ENCODE results near the gene CLNK.
"Not testable (repeated sequence)": the region's sequence is repeated elsewhere in the genome, so short reads cannot be mapped to it uniquely, and the experiment has no call there.

The CLNK gene

DNA sequence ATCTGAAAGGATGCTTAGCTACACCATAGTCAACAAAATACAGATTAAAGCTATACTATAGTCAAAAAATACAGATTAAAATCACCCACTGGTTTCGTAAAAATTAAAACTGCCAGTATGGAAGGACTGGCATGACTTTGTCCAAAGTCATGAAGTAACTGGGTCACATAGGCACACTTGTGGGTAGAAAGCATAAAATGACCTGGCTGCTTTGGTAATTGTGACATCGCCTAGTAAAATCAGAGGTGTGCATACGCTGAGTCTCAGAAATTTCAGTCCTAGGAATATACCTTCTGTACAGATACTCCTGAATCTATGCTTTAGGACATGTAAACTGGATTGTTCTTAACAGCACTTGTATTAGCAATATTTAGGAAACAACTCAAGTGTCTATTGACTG lies 28.1 kb downstream of the CLNK start:
- no peak for FAIRE-seq

DNA sequence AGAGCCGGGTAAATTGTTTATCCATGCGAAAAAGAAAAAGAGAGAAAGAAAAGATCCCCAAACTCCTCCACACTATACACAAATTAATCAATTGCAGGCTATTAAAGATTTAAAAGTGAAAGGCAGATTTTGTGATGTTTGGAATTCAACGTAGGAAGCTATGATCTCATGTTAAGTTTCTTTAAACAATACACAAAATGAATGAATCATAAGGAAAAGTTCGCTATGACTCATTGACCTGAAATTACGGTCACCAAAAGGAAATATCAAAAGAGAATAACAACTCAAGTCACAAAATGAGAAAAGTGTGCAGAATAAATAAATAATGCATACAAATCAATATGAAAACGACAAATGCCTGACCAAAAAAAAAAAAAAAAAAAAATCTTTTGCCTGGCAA lies 28.6 kb downstream of the CLNK start:
- FAIRE-seq, result no peak

DNA sequence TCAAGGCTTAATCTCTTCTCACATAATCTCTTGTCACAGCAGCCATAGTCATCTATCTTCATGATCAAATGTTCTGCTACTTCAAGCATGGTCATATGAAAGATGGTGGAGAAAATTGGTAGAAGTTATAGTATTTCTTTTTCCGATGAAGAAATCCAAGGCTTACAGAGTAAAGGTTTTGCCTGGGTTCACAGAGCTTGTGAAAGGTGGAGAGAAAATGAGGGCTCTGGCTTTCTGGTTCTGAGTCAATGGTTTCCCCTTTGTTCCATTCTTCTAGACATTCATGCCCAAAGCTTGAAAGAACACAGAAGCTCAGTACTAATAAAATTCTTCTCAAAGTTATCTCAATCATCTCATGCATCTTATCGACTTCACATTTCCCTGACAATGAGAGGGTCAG lies 36.1 kb downstream of the CLNK start:
- FAIRE-seq, result no peak

DNA sequence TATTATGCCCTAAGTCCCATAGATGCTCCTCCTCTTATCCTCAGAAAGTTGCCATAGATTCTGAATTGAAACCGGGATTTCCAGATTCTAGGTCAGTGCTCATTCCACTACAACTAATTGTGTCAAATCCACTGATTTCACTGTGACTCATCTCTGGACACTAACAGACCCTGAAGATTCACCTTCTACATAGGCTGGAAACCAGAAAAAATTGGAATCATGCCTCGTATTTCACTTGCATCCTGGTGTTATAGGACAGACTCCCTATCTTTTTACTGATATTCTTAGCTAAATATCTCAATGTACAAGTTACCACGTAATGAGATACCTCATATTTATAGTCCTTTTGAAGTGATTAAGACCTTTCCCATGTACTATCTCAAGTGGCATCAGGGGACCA lies 36.7 kb downstream of the CLNK start:
- no peak for FAIRE-seq

DNA sequence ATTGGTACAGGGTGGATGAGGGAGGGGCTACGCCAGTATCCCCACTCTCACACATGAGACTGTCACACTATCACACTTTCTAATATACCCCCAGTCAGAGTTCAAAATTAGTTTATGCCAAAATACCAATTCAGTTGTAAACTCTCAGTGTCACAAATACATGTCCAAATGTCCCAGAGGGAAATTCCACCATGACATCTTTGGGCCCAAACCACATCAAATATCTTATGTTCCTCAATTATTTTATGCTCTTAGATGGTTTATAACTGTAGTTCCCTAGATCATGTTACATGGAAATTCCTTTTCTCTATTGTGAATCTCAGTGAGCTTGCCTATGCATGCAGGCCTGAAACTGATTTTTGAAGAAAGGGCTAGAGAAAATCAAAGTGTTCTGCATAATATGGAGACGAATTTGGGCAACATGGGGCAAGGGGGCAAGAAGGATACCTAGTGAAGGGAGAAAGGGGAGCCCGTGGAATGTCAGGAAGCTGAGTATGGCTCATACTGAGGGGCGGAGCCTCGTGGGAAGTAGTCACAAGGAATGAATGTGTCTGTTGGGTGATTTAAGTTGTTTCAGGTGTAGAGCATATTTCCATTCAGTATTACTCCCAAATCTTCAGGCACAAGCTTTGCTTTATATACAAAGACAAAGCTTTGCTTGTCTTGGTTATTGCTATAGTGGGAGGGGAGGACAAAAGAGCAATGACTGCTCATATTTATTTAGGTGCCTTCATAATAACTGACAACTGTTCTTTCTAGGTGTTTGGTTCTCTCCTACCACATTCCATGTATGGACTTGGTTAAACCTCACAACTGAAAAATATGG lies 40.8 kb downstream of the CLNK start:
- FAIRE-seq, result no peak

DNA sequence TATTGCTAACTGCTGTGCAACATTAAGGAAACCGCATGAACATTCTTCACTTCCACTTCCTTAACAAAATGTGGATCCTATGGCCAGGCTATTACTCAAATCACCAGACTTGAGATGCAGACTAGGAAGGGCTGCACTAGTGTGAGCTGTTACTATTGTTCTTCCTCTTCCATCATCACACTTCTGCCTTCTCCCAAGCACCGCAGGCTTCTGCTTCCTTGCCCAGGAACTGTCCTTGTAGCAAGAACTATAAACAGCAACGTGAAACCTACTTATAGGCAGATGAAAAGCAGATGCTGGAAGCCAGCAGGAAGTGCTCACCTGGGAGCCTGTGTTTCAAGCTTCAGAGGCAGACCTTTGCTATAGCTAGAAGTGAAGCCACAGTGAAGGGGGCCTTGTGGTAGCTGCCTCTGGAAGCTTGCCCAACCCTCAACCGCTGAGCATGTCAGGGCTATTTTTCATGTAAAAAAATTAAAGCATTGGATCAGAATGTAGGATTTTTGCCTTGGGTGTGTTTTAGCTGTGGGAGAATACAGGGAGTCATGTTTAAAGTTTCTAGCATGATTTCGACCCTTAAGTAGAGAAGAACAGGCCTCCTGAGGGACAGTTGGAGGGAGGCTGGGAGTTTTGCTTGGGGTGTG lies 43.9 kb downstream of the CLNK start:
- FAIRE-seq, result no peak

DNA sequence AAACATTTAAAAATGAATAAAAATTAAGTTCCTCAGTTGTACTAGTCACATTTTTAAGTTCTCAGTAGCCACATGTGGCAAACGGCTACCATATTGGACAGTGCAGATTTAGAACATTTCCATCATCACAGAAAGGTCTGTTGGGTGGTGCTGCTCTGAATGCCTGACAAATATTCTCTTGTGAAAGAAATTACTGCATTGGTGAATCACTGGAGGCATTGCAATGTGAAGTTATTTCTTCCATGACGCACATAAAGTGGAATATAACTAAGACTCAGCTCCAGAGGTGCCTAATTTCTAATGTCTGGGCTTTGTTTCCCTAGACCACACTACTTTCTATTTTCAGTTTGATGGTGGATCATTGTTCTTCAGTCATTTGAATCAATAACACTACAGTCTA lies 44.9 kb downstream of the CLNK start:
- FAIRE-seq, result no peak

DNA sequence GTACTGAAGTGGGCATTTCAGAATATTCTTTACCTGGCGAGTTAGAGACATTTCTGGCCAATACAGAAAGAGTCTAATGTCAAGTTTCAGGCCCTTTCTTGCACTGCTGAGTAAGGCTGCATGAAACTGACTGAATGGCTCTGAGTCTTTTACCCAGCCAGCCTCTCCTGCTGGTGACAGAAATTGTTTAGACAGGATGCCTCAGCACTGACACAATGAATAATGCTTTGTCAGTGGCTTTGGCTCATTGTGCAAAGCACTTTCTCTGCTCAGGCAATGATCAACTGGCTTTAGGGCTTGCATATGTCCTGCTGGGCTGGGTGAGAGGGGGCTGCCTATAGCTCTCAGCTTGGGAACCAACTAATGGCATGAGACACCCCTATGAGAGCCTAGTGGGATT lies 45.5 kb downstream of the CLNK start:
- FAIRE-seq, result no peak

DNA sequence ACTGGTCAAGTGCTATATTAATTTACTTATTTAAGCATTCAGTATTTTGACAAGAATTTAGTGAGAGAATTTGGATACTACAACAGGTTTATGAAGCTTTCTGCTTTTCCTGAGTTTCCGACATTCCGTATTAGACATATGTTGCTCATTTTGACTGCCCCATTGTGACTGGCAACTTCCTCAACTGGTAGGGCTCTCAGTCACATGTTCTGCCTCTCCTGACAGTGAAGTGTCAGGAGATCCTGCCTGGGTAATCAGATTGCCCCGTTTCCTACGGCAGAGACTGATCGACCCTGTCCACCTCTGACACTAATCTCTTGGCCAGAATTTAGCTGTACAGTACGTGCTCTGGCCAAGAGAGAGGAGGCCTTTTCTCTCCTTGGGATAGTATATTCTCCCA lies 49.5 kb downstream of the CLNK start:
- no peak for FAIRE-seq

DNA sequence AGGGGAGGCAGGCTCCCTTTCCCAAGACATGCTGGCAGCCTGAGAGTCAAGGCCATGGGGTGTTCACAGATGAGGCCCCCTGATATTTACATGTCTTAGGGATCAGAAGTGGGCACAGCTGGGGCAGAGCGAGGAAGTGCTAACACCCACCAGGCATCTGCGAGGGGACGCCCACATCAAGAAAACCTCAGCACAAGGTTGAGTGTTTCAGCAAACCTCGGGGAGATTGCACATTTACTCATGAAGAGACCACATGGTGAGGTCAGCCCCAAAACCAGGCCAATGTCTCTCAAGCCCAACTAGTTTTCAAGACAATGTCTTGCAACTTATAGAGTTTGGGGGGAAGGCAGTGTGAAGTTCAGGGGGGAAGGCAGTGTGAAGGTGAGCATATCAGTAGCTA lies 55.2 kb downstream of the CLNK start:
- no peak for FAIRE-seq

DNA sequence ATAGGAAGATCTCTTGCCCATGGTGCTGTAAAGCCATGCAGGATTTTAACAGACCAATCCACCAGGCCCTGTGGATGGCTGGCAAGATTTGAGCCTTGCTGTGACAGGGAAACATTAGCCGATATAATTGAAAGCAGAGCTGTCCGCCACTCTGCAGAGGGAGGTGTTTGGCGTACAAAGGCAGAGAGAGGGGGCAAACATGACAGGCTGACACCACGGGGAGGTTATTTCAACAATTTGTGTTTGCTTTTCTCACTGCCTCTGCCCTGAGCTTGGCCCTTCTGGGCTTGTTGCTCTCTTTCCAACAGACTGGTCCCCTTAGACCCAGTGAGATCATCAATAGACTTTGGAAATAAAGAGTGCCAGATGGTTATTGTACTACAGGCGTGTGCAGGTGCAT lies 59.4 kb downstream of the CLNK start:
- peak; percentile 94 for FAIRE-seq

DNA sequence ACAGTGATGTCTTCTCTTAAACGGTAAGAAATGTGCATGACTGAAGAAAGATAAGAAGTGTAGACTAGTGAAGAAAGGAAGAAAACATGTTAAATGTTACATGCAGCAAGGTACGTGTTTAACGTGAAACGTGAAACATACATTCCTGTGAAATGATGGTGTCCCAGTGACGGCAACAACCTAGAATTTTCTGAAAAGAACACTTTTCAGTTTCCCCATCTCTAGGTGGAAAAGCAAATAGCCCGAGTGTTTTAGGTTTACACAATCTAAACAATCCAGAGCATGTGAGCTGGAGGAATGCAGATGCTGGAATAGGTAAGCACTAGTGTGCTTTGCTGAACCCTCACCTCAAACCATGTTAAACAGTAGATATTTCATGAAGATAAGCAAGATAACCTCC lies 60.7 kb downstream of the CLNK start:
- FAIRE-seq, result no peak

DNA sequence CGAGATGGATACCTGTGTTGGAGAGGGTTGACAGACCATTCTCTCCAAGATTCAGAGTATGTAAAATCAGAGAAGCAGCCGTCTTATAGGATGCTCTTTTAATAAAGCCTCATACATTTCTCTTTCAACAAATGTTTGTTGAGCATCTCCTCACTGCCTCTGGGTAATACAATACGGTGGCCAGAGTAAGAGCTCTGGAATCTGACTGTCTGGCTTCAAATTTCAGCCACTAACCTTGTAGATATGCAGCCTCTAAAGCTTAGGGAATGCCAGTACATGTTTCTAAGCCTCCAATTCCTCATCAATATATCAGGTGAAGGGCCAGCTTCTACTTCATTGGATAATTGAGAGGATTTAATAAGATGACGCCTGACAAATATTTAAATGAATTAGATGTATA lies 61.3 kb downstream of the CLNK start:
- FAIRE-seq, result no peak

DNA sequence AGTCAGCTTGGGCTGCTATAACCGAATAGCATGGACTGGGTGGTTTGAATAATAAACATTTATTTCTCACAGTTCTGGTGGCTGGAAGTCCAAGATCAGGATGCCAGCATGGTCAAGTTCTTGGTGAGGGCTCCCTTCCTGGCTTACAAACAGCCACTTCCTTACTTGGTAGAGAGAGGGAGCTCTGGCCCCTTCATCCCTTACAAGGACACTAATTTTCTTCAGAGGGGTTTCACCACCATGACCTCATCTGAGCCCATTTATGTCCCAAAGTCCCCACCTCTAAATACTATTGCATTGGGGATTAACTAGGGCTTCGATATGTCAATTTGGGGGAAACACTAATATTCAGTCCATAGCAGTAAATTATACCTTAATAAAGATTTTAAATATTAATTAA lies 61.8 kb downstream of the CLNK start:
- no peak for FAIRE-seq

DNA sequence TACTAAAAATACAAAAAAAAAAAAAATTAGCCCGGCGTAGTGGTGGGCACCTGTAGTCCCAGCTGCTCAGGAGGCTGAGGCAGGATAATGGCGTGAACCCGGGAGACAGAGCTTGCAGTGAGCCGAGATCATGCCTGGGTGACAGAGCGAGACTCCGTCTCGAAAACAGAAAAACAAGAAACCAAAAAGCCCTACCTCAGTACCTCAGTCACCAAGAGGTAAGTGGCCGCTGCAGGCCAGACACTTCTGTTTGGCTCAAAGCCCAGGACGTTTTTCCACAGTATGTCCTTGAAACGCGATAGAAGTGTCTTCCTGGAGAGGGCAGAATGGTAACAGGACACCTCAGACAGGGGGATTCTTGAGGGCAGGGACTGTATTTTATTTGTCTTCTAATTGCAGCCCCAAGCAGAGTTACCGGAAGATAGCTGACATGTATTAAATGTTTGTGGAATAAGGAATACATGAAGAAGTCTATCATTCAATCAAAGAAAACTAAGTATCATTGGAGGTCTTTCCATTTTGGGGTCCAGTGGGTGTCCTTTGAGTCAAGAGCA lies 63.6 kb downstream of the CLNK start:
- no peak for FAIRE-seq

DNA sequence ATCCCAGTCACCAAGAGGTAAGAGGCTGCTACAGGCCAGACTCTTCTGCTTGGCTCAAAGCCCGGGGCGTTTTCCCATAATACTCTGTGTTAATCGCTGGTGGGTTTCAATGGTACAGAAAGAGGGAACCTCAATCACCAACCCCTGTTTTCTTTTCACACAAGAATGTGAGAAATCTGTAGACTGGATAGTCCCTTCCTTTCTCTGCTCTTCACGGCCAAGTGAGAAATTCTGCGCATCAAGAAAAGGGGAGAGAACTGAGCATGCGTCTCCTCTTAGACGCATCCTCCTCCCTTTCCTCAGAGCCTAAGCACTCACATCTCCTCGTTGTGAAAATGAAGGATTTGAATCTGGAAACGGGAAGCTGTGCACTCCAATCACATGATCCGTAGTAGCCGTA lies 64.7 kb downstream of the CLNK start:
- no peak for FAIRE-seq

DNA sequence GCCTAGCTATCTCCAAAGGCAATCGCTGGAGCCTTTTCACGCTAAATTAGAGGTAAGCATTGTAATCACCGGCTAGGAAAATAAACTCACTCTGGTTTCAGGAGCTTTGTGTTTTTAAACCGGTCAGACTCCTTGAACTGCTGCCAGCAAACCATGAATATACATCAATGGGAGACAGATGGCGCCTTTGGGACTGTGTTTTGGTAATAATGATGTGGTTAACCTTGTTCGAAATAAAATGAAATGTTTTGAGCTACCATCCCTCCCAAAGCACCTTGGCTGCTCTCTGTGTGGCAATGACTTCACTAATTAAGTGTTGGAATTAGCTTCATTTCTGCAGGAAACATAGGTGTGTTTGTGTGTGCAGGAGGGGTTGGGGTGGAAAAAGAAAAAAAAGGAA lies 65.3 kb downstream of the CLNK start:
- peak; percentile 13 for FAIRE-seq

DNA sequence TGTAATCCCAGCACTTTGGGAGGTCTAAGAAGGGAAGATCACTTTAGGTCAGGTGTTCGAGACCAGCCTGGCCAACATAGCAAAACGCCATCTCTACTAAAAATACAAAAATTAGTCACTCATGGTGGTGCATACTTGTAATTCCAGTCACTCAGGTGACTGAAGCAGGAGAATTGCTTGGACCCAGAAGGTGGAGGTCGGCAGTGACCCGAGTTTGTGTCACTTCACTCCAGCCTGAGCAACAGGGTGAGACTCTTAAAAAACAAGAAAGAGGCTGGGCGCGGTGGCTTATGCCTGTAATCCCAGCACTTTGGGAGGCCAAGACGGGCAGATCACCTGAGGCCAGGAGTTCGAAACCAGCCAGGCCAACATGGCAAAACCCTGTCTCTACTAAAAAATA lies 69.6 kb downstream of the CLNK start:
- not testable (repeated sequence) for FAIRE-seq

DNA sequence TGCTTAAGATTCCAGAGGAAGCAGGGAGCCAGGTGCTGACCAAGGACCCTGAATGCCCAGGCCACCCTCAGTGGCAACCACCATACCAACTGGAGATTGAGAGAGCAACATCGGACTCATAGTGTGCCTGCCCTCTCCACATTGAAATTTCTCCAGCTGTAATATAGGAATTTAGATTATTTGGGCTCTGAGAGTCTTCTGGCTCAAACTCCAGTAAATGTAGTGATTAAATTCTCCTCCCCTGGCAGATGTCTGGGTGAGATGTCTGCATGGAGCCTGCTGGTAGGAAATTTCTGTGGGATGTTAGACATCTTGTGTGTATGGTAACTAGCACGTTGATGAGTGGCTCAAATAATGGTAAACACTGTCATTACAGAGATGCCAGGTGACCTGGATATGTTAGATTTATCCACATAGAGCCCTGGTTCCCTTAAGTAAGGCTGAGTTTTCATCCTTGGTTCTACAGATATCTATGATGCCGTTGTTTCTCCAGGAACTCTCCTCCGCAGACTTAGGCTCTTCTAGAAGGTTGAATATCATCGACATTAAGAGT lies 70.6 kb downstream of the CLNK start:
- FAIRE-seq, result no peak

DNA sequence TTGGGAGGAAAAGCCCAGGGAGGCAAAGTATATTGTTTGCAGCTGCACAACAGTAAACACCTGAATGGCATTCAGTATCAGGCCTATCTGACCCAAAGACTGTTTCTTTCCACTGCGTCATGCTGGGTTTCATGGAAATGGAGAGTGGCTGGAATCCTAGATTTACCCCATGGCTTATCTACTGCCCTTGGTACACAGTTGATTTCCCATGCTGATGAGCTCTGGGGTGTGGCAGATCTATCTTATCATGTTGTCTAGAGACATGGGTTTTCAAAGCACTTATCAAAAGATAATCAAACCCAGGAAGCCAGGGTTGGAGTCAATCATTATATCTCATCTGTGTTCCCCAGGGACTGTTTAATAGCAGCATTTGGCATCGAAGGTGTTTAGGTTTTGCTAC lies 72.1 kb downstream of the CLNK start:
- no peak for FAIRE-seq

DNA sequence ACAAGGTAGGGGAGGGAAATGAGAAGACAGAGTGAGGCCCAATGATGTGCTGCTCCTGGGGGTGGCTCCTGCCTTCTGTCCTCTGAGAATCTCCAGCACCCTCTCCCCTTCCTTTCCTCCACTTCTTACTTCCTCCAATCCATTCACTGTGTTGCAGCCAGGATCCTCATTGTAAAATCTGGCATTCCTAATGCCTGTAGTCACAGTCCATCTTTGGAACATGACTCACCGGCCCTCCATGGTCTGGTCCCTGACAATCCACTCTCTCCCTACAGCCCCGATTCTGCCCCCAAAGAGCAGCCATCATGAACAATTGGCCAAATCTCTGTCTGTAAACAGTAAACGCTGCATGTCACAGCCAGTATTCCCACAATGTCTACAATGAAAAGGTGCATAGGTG lies 72.9 kb downstream of the CLNK start:
- no peak for FAIRE-seq

DNA sequence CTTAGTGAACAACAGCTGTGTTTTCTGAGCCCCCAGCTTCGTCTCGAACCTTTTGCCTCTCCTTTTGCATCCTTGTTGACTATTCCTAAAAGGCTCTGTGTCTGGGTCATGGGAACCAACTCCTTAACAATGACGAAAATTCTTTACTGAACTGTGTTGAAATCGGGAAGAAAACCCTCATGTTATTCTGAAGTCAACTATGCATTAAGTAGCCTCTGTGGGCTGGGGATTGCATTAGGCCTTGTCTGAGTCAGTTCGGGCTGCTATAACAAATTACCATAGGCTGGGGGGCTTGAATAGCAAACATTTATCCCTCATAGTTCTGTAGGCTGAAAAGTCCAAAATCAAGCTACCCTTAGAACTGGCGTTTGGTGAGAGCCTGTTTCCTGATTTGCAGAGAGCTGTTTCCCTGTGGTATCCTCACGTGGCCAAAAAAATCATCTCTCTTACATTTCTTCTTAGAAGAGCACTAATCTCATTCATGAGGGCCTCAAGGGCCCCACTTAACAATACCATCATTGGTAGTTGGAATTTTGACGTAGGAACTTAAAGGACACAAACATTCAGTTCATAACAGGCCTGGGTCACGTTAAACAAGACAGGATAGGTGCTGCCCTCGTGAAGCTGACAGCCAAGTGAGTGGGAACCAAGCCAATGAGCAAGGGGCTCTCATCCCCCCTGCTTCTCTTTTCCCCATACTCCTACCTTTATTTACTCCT lies 75.9 kb downstream of the CLNK start:
- no peak for FAIRE-seq

DNA sequence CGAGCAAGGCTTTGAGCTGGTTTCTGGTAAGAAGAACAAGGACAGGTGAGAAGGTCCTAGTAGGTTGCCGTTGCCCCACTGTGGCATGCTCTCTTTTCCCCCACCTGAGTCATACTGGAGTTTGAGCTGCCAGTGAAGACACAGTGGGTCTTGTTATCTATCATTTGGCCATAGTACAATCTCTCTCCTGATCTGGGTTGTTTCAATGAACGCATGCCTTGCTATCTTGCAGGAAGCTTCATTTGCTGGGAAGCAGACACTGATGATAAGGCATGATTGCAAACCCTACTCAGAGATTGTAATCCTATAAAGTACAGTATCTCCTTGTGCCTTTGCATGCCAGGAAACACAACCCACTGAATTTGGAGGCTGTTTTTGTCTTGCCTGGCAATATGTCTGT lies 77.4 kb downstream of the CLNK start:
- no peak for FAIRE-seq
